Measurements from ENCODE around the gene ATXN10. TPM values are rescaled to one million over a fixed set of nuclear protein-coding genes. Genes with fewer than 3 reads are reported as not detected.

Gene ATXN10
- total and polyA plus RNA-seq, 3 donors from 2014 or later = 171 to 204 (median 176) TPM

DNA sequence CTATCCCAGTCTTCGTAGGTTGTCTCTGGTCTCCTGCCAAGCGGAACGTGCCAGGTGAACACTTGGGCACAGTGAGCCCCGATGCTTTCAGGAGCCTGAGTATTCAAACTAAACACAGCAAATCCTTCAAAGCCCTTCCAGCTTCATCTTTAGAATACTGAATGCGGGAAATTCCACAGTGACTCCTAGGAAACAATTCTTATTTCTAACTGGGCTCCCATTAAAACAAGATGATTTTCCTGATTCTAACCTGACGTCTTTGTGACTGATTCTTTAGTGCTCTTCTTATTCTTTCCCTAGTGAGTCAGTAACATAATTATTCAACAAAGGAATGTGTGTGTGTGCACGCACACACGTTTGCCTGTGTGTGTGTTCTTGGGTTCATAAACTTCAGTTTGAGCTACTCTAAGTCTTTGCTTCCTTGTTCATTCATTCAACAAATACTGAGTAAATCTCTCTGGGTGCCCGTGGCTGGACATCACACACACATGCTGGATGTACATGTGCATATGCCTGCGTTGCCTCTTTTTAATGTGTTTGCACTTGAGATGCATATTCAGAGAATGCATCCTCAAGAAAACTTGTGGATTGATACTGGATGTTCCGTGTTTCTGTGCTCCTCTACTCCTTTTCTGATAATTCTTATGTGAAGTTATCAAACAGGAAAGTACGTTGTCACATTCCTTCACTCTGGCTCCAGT is 170.8 kb downstream of the ATXN10 start:
- Histone ChIP-seq H3K9me3 (no peaks in the 10 kb centered on the region), H3K4me1 (peaks cover 4% of the 10 kb centered on the region), H3K27me3 (no peaks in the 10 kb centered on the region), H3K36me3 (ENCODE audit: low read depth, missing control alignments) (no peaks in the 10 kb centered on the region), H3K27ac (no peak overlapping the region), H3K4me3 (no peak overlapping the region)
- TF ChIP-seq, protein P1, sequence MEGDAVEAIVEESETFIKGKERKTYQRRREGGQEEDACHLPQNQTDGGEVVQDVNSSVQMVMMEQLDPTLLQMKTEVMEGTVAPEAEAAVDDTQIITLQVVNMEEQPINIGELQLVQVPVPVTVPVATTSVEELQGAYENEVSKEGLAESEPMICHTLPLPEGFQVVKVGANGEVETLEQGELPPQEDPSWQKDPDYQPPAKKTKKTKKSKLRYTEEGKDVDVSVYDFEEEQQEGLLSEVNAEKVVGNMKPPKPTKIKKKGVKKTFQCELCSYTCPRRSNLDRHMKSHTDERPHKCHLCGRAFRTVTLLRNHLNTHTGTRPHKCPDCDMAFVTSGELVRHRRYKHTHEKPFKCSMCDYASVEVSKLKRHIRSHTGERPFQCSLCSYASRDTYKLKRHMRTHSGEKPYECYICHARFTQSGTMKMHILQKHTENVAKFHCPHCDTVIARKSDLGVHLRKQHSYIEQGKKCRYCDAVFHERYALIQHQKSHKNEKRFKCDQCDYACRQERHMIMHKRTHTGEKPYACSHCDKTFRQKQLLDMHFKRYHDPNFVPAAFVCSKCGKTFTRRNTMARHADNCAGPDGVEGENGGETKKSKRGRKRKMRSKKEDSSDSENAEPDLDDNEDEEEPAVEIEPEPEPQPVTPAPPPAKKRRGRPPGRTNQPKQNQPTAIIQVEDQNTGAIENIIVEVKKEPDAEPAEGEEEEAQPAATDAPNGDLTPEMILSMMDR (IDR thresholded peaks at IDR 0.05) = no peak
- TF ChIP-seq POLR2A (IDR thresholded peaks at IDR 0.05) = no peak
- intact Hi-C loops (cut with DNase I; ENCODE audit: low total_unique reads) = no loop called here
- WGBS, 2 donors = 92 to 93% methylated on average over 12 of the region's 12 CpGs
- DNase-seq = no peak

DNA sequence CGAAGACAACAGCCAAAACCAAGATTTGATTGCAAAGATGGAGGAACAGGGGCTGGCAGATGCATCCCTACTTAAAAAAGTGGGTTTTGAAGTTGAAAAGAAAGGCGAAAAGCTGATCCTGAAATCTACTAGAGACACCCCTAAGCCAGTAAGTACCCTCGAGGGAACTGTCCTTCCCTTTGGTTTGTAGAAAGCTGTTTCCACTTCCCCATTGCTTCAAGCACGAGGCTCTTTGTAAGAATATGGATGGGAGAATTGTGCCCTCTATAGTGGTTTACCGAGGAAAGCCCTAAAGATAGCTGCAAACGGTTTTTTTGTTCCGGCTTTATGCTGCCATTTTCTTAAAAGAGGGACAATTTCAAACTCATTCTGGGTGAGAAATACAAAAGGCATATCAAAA is 171.4 kb downstream of the ATXN10 start:
- intact Hi-C loops (cut with DNase I; ENCODE audit: low total_unique reads) = no loop called here
- TF ChIP-seq POLR2A (IDR thresholded peaks at IDR 0.05) = no peak
- TF ChIP-seq, protein P1 (IDR thresholded peaks at IDR 0.05) = no peak
- Histone ChIP-seq H3K27ac (no peak overlapping the region), H3K9me3 (no peaks in the 10 kb centered on the region), H3K27me3 (no peaks in the 10 kb centered on the region), H3K4me3 (no peak overlapping the region), H3K36me3 (ENCODE audit: low read depth, missing control alignments) (no peaks in the 10 kb centered on the region), H3K4me1 (peaks cover 4% of the 10 kb centered on the region)
- 78 to 80% methylated on average over 7 of the region's 7 CpGs for WGBS, 2 donors
- no peak for DNase-seq

DNA sequence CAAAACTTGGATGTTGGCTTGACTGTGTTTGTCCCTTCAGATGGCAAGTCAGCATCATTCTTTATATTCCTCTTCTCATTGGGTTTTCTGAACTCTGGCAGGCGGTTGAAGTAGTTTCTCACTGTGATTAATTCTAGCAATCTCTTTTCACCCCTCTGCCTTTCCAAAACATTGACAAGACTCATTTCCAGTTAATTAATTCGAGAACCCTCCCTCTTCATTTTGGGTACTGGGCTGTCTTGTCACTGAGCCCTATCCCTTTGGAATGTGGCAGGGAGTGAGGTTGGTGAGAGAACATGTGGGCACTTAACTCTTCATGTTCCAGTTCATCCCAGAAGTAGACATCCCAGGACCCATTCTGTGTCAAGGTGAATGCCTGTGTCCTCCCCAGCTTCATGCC is 172.4 kb downstream of the ATXN10 start:
- 75 to 79% methylated on average over 2 of the region's 2 CpGs for WGBS, 2 donors
- Histone ChIP-seq H3K4me1 (no peaks in the 10 kb centered on the region), H3K36me3 (ENCODE audit: low read depth, missing control alignments) (no peaks in the 10 kb centered on the region), H3K27me3 (no peaks in the 10 kb centered on the region), H3K4me3 (no peak overlapping the region), H3K9me3 (no peaks in the 10 kb centered on the region), H3K27ac (no peak overlapping the region)
- no peak for DNase-seq
- TF ChIP-seq POLR2A (IDR thresholded peaks at IDR 0.05) = no peak
- TF ChIP-seq, protein P1 (IDR thresholded peaks at IDR 0.05) = no peak
- intact Hi-C loops (cut with DNase I; ENCODE audit: low total_unique reads) = no loop called here

DNA sequence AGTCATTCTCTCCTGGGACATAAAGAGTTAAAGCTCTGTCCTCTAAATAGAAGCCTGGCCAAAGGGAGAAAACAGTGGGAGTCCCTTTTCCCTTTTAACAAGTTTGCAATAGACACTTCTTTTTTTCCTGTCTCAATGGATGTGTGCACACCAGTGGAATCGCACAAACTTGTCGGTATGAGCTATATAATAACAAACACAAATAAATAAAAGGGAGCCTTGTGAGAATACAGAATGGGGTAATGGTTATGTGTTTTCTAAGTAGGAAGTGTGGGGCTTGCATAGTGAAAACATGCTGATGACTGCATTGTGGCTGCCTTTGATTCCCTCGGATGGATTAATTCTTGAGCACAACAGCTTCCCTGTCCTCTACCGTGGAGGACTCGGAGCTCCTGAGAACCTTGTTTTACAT is 173.4 kb downstream of the ATXN10 start:
- no peaks in the 10 kb centered on the region for H3K9me3 ChIP-seq
- no peaks in the 10 kb centered on the region for H3K36me3 ChIP-seq (ENCODE audit: low read depth, missing control alignments)
- DNase-seq = no peak
- intact Hi-C loops (cut with DNase I; ENCODE audit: low total_unique reads) = no loop called here
- no peaks in the 10 kb centered on the region for H3K27me3 ChIP-seq
- H3K4me1 ChIP-seq = no peaks in the 10 kb centered on the region
- H3K27ac ChIP-seq = no peak overlapping the region
- no peak for TF ChIP-seq POLR2A (IDR thresholded peaks at IDR 0.05)
- TF ChIP-seq, protein P1 (IDR thresholded peaks at IDR 0.05) = no peak
- 67 to 71% methylated on average over 5 of the region's 5 CpGs for WGBS, 2 donors
- no peak overlapping the region for H3K4me3 ChIP-seq

DNA sequence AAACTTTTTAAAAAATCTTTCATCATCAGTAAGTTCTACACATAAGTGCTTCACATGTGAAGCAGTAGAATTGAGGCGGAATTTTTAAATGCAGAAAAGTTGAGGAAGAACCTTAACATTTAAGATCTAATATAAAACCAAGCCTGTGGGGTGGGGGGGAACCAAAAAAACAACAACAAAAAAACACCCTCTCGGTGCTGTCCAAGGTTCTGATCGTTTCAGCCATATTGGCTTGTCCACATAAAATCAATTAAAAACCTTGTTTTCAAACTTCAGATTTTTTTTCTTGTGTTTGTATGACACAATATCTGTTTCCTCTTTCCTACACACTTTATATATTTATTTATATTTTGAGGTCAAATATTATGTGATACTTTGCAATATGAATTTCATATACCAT is 175.3 kb downstream of the ATXN10 start:
- DNase-seq = no peak
- H3K4me1 ChIP-seq = no peaks in the 10 kb centered on the region
- WGBS, 2 donors = 87 to 88% methylated on average over 3 of the region's 3 CpGs
- intact Hi-C loops (cut with DNase I; ENCODE audit: low total_unique reads) = no loop called here
- H3K9me3 ChIP-seq = no peaks in the 10 kb centered on the region
- H3K27ac ChIP-seq = no peak overlapping the region
- H3K36me3 ChIP-seq (ENCODE audit: low read depth, missing control alignments) = no peaks in the 10 kb centered on the region
- no peak overlapping the region for H3K4me3 ChIP-seq
- TF ChIP-seq, protein P1 (IDR thresholded peaks at IDR 0.05) = no peak
- TF ChIP-seq POLR2A (IDR thresholded peaks at IDR 0.05) = no peak
- H3K27me3 ChIP-seq = no peaks in the 10 kb centered on the region
